ENCODE data around the gene SLC49A4.

The SLC49A4 gene

DNA sequence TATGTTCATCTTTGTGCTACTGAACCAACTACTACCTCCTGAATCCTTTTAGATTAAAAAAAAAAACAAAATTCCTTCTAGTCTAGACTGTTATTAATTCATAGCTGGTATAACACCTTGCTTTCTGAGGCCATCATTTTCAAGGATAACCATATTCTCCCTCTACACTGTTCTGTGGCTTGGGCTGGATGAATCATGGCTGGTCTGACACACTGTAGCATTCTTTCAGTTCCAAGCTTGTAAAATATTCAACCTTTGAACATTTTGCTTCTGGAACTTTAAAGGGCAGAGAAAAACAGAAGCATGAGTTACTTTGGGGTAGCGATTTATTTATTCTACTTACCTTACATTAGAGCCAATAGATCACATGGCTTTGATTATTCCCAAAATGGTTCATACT is 8.8 kb upstream of the SLC49A4 start:
- DNase-seq (ENCODE audit: low read depth in 3 of 3) = no peak

DNA sequence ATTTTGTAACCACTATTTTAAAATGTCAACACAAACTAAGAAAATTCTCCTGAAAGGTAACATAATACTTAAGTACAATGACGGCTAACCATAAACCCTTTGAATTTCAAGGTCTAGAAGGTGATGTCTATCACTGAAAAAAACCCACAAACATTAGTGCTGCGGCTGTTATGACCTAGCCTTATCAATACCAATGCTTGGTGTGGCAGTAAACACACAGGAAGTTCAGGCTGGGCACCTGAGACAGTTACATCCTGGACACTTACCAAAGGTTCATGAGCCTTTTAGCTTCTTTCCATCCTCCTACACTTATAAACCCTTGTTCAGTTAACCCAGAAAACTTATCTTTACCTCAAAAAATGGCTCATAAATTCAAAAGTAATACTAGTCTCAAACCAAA is 7.0 kb upstream of the SLC49A4 start:
- DNase-seq (ENCODE audit: low read depth in 3 of 3) = no peak

- DNase-seq (ENCODE audit: low read depth in 3 of 3) = no peak
These were observed 5.1 kb upstream of the SLC49A4 start for GRCh38 chr3:122789585-122790273.

DNA sequence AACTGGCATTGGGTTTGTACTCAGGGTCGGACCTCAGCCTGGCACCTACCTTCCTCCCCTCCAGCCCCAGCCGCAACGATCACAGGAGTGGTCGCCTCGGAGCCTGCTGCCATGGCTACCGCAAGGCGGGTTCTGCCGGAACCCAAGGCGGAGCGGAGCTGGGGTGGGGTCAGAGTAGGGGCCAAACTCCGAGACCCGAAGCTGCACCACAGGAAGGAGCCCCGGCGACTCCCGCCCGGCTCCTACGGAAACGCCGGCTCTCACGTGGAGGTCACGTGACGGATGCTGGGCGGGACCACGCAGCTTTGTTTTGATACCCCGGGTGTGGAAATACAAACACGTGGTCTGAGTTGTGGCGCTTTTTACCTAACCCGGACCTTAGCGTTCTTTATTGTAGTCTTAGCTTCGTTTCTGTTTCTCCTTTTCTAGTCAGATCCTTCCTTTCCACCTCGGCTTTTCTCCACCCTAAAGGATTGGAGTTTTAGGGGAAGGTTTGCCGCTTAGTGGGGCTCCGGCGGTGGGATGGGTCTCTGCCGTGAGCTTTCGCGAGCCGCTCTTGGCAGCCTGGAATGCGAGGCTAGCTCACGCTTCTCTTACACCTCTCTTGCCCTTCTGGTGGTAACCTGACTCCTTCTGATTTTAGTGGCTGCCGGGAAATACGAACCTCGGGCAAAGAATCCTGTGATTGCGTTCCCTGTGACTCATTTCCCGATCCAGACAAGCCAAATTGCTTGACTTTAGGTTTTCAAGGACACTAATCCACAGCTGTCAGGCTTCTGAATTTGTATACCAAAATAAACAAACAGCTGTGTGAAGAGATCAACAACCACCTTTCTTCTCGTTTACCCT is 1.1 kb upstream of the SLC49A4 start, which contains the start of gene HSPBAP1:
HSPBAP1 (minus strand) TSS at position 264 of the 849 bp plus-strand sequence; CDS start at position 113, 151 bp downstream.
- DNase-seq (ENCODE audit: low read depth in 3 of 3) = peak; percentile 79 to 88 (median 85)

DNA sequence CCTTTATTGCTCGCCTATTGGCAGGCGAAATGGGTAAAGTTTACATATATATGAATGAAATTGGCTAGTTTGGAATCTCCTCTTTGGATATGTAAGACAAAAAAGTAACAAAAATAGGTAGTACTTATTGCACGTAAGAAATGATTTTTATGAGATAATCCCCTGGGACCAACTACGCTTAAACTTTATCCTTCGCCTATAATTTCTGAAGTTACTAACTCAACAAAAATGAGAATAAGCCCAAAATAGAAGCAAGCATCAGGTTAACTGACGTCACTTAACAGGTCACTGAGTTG is 438 bp upstream of the SLC49A4 start:
- DNase-seq (ENCODE audit: low read depth in 3 of 3) = no peak

- no peak for DNase-seq (ENCODE audit: low read depth in 3 of 3)
These were observed 866 bp downstream of the SLC49A4 start for GRCh38 chr3:122795674-122796195.

DNA sequence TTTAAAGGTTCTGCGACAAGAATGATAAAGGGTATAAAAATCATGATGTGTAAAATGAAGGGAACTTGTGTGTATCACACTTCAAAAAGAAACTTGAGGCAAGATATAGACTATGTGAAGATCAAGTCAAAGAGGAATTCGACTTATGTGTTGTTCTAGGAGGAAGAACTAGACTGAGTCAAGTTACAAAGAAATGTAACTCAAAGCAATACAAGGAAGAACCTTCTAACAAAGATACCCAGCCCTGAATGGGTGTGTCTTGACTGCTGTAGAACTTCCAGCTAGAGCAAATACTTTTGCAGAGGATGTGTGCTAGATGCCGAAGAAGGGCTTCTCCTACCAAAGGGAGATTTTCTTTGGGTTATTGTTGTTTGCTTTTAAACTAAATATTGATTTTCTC is 2.4 kb downstream of the SLC49A4 start:
- DNase-seq (ENCODE audit: low read depth in 3 of 3) = no peak

- DNase-seq (ENCODE audit: low read depth in 3 of 3) = no peak
These were observed 4.5 kb downstream of the SLC49A4 start for GRCh38 chr3:122799322-122799721.

DNA sequence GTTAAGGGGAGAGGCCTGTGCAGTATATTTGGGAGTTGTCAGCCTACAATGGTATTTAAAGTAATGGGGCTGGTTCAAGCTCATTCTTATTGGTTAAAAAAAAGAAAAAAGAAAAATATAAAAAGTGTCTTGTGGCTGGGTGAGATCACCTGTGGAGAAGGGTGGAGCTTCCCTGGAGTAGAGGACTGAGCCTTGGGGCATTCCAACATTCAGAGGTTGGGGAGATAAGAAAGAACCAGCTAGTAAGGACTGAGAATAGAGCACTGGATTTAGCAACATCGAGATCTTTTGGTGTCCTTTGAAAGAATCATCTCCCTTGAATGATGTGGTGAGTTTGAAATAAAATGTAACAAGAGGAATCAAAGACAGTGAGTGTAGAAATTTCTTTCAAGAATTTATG is 5.2 kb downstream of the SLC49A4 start:
- no peak for DNase-seq (ENCODE audit: low read depth in 3 of 3)

DNA sequence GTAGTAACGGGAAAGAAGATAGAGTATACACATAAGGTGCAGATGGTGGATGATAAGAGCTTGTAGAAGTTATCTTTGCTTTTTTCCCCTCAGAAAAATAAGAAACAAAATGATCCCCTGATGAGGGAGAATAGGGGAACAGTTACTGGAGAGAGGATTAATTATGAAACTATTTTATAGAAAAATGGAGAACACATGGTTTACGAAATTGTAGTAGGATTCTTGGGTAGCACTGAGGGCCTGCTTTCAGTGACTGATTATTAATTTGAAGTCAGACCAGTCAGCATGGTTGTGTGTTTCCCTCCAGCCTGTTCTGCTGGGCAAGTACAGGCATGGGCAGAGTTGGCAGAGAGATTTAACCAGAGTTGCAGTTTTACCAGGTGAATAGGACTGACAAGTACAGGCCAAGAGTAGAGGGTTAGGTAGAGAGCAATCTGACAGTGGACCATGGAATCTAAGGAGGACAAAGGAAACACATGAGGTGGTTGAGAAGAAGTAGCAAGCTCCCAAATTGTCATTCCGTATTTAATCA is 5.9 kb downstream of the SLC49A4 start:
- no peak for DNase-seq (ENCODE audit: low read depth in 3 of 3)

- no peak for DNase-seq (ENCODE audit: low read depth in 3 of 3)
These were observed 7.5 kb downstream of the SLC49A4 start for GRCh38 chr3:122802323-122802722.

- no peak for DNase-seq (ENCODE audit: low read depth in 3 of 3)
These were observed 9.1 kb downstream of the SLC49A4 start for GRCh38 chr3:122803977-122804376.

- DNase-seq (ENCODE audit: low read depth in 3 of 3) = no peak
These were observed 15.9 kb downstream of the SLC49A4 start for GRCh38 chr3:122810734-122811133.

GRCh38 chr3:122816587-122816986 is 21.7 kb downstream of the SLC49A4 start:
- no peak for DNase-seq (ENCODE audit: low read depth in 3 of 3)

- DNase-seq (ENCODE audit: low read depth in 3 of 3) = no peak
These were observed 29.9 kb downstream of the SLC49A4 start for GRCh38 chr3:122824465-122825381.

DNA sequence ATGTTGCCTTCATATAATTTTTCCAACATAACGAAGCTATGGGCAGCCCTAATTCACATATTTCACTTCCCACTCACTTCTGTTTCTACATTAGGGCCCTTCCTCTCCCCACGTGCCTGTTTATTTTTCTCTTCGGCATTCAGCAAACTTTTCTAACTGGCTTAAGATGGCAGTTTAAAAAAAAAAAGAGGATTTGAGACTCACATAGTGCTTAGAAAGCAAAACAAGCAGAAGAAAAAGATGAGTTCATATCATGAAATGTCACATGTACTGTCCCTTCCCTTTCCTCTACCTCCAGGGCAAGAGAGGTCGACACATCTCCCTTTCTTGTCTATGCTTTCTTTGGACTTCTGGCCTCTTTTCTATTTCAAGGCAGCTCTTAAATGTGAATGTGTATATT is 30.6 kb downstream of the SLC49A4 start:
- DNase-seq (ENCODE audit: low read depth in 3 of 3) = no peak

GRCh38 chr3:122826278-122826677 is 31.4 kb downstream of the SLC49A4 start:
- DNase-seq (ENCODE audit: low read depth in 3 of 3) = no peak

- no peak for DNase-seq (ENCODE audit: low read depth in 3 of 3)
These were observed 33.4 kb downstream of the SLC49A4 start for GRCh38 chr3:122828281-122828680.

DNA sequence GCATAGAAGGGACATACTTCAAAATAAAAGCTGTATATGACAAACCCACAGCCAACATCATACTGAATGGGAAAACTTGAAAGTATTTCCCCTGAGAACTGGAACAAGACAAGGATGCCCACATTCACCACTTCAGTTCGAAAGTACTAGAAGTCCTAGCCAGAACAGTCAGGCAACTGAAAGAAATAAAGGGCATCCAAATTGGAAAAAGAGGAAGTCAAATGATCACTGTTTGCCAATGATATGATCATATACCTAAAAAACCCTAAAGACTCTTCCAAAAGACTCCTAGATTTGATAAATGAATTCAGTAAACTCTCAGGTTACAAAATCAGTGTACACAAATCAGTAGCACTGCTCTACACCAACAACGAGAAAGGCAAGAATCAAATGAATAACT is 40.7 kb downstream of the SLC49A4 start:
- DNase-seq (ENCODE audit: low read depth in 3 of 3) = no peak

GRCh38 chr3:122843604-122844003 is 48.7 kb downstream of the SLC49A4 start:
- no peak for DNase-seq (ENCODE audit: low read depth in 3 of 3)

DNA sequence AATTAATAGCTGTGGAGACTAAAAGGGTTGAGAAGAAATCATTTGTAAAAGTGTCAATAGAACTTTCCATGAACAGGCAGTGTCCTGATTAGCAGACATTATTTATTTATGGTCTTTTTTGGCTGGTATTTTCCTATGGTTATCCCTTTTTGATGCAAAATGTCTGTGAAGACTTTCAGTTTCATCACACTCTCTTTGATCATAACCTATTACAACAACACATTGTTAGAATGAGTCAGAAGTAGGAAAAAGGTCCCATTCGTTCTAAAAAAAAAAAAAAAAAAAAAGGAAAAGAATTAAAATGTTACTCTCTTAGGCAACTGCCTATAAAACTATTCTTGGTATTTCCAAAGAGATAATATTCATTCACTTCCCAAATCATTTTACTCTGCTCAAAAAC is 62.1 kb downstream of the SLC49A4 start:
- DNase-seq (ENCODE audit: low read depth in 3 of 3) = no peak

DNA sequence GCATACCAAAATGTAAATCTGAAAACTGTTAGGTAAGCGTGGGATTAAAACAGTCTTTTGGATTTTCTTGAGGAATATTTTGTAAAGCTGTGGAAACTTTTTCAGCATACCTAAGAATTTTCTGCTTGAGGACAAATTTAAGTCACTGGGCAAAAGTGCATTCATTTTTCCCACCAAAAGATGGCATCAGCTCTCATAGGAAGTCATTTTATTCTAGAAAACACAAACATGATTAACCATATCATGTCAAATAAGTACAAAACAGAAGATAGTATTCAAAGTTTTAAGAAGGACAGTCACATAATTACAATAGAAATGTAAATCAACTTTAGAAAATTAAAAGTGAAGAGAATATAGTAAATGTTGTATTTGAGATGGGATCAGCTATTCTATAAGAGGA is 63.5 kb downstream of the SLC49A4 start:
- DNase-seq (ENCODE audit: low read depth in 3 of 3) = no peak

Measured in stimulated activated CD4-positive, alpha-beta T cell treated with anti-CD3 and anti-CD28 coated beads, TNF-alpha, amount 100 ng/mL, for 24 hours (primary cell).